Body of pancreas (tissue), 4 donors: Measurements from ENCODE around the gene ITPRID1.

Source experiments
- CTCF ChIP-seq, 7 experiments: fragments of 450-650 bp in 4 of 7; fragments of 200-600 bp in 3 of 7; sonication (generic) in 3 of 7; IDR thresholded peaks; one replicate each; pipeline ENCODE4 v1.5.1; 2016 to 2019; ENCODE audit warnings: antibody characterized with exemption in 7 of 7
- POLR2A ChIP-seq, 3 donors: fragments of 450-650 bp; IDR thresholded peaks; one replicate each; pipeline ENCODE4 v1.6.1; 2016; ENCODE audit warnings: antibody characterized with exemption in 3 of 3, mild to moderate bottlenecking in 2 of 3

- TF ChIP-seq CTCF (IDR thresholded peaks at IDR 0.05) (no peak), POLR2A (IDR thresholded peaks at IDR 0.05) (no peak)
These were observed 133.1 kb downstream of the ITPRID1 start for GRCh38 chr7:31646942-31647341.
